Measurements from ENCODE around the gene KIF1A. TPM values are rescaled to one million over a fixed set of nuclear protein-coding genes. Genes with fewer than 3 reads are reported as not detected.

Gene KIF1A
- total and polyA plus RNA-seq, 2 of the 8 experiments (the other 6 are each of a cell fraction or from before 2014, with no cell fraction given) = 61.3 to 281 TPM

GRCh38 chr2:240811346-240812300 lies 8.4 kb downstream of the KIF1A start (continued):
- TF ChIP-seq ATF3 (IDR thresholded peaks at IDR 0.05; ENCODE audit: insufficient read depth, low read depth, low read length) = no peak
- TF ChIP-seq ASH2L (IDR thresholded peaks at IDR 0.05; ENCODE audit: low read length) = no peak
- no peak for TF ChIP-seq RXRA (IDR thresholded peaks at IDR 0.05; ENCODE audit: insufficient read depth, low read depth, low read length)
- no peak for TF ChIP-seq TEAD4 (IDR thresholded peaks at IDR 0.05; ENCODE audit: low read depth, low read length)
- no peak for TF ChIP-seq CHD2 (IDR thresholded peaks at IDR 0.05; ENCODE audit: low read length)
- no peak for TF ChIP-seq YY1 (IDR thresholded peaks at IDR 0.05; ENCODE audit: low read depth, low read length)
- TF ChIP-seq SP2 (IDR thresholded peaks at IDR 0.05; ENCODE audit: low read length) = no peak
- no peak for TF ChIP-seq SIN3A (conservative IDR thresholded peaks at IDR 0.05 in 1 of 2, IDR thresholded peaks at IDR 0.05 in 1 of 2; ENCODE audit: low read depth in 1 of 2, low read length in 2 of 2)
- no peak for TF ChIP-seq CHD1 (IDR thresholded peaks at IDR 0.05; ENCODE audit: low read depth, low read length)
- TF ChIP-seq BACH1 (IDR thresholded peaks at IDR 0.05; ENCODE audit: low read length) = no peak
